GM12872 (cell line): ENCODE data around the gene SLCO4A1.

Source experiments
- CTCF ChIP-seq: IDR thresholded peaks from 3 replicates; pipeline ENCODE4 v1.5.1; 2011; ENCODE audit warnings: low read depth, mild to moderate bottlenecking, low read length, moderate library complexity; ENCODE audit not compliant: insufficient read depth

The SLCO4A1 gene

GRCh38 chr20:62657956-62658355 is 15.7 kb downstream of the SLCO4A1 start:
- no peak for TF ChIP-seq CTCF

- TF ChIP-seq CTCF, result no peak
These were observed 16.4 kb downstream of the SLCO4A1 start for GRCh38 chr20:62658593-62659178.

- TF ChIP-seq CTCF, result no peak
These were observed 17.4 kb downstream of the SLCO4A1 start for GRCh38 chr20:62659488-62660239.

GRCh38 chr20:62660240-62660615 is 17.9 kb downstream of the SLCO4A1 start:
- TF ChIP-seq CTCF, result no peak

GRCh38 chr20:62660768-62661167 is 18.5 kb downstream of the SLCO4A1 start:
- TF ChIP-seq CTCF, result no peak

GRCh38 chr20:62661647-62662046 is 19.3 kb downstream of the SLCO4A1 start:
- TF ChIP-seq CTCF, result no peak

- no peak for TF ChIP-seq CTCF
These were observed 20.1 kb downstream of the SLCO4A1 start for GRCh38 chr20:62662422-62662821.
